Esophagus mucosa (tissue), 1 donor: ENCODE measurements around the gene CD69. TPM values are rescaled to one million over a fixed set of nuclear protein-coding genes. Genes with fewer than 3 reads are reported as not detected.

Experiments used
- ATAC-seq: fragments of 200-7000 bp; cut with Tn5 transposase; one replicate; pipeline ENCODE4 v1.9.1; 2020
- total RNA-seq: library from RNA; stranded (reverse); gene quantifications from one replicate; pipeline ENCODE4 v1.2.4, GENCODE V29; 2023
- donor health status: DM: yes; HTN: yes; CAD: no.

The CD69 gene
- 0.68 TPM for total RNA-seq

GRCh38 chr12:9760699-9761418, at the start of gene CD69:
Gene CD69, minus strand, starts transcription at chr12:9760901. Its CDS starts 81 bp downstream, at chr12:9760820.
- ATAC-seq, result peak; percentile 46

- ATAC-seq, result no peak
Measured at GRCh38 chr12:9809866-9810265, 49.2 kb upstream of the CD69 start.

GRCh38 chr12:9809338-9809737, 48.6 kb upstream of the CD69 start:
- ATAC-seq, result no peak

- peak; percentile 54 for ATAC-seq
Measured at GRCh38 chr12:9808504-9808903, 47.8 kb upstream of the CD69 start.

- ATAC-seq, result no peak
Measured at GRCh38 chr12:9806714-9807113, 46.0 kb upstream of the CD69 start.

GRCh38 chr12:9805883-9806282, 45.2 kb upstream of the CD69 start:
- no peak for ATAC-seq

GRCh38 chr12:9799961-9800360, 39.3 kb upstream of the CD69 start:
- no peak for ATAC-seq

GRCh38 chr12:9797722-9798619, 37.3 kb upstream of the CD69 start:
- peak; percentile 100 for ATAC-seq

GRCh38 chr12:9796971-9797370, 36.3 kb upstream of the CD69 start:
- no peak for ATAC-seq

- ATAC-seq, result no peak
Measured at GRCh38 chr12:9796346-9796745, 35.6 kb upstream of the CD69 start.

- no peak for ATAC-seq
Measured at GRCh38 chr12:9795945-9796344, 35.2 kb upstream of the CD69 start.

- ATAC-seq, result no peak
Measured at GRCh38 chr12:9794484-9795093, 33.9 kb upstream of the CD69 start.

- ATAC-seq, result no peak
Measured at GRCh38 chr12:9793779-9794395, 33.2 kb upstream of the CD69 start.

GRCh38 chr12:9792961-9793617, 32.4 kb upstream of the CD69 start:
- no peak for ATAC-seq

GRCh38 chr12:9792185-9792900, 31.6 kb upstream of the CD69 start:
- no peak for ATAC-seq

- no peak for ATAC-seq
Measured at GRCh38 chr12:9786726-9787717, 26.3 kb upstream of the CD69 start.

- ATAC-seq, result no peak
Measured at GRCh38 chr12:9784816-9785215, 24.1 kb upstream of the CD69 start.

- ATAC-seq, result no peak
Measured at GRCh38 chr12:9784326-9784725, 23.6 kb upstream of the CD69 start.

GRCh38 chr12:9782547-9783382, 22.1 kb upstream of the CD69 start:
- no peak for ATAC-seq
